Body of pancreas (tissue), 4 donors: ENCODE data around the gene CRYBB3.

ENCODE experiments used
- CTCF ChIP-seq, 7 experiments: fragments of 450-650 bp in 4 of 7; fragments of 200-600 bp in 3 of 7; sonication (generic) in 3 of 7; IDR thresholded peaks; one replicate each; pipeline ENCODE4 v1.5.1; 2016 to 2019; ENCODE audit warnings: antibody characterized with exemption in 7 of 7
- POLR2A ChIP-seq, 3 donors: fragments of 450-650 bp; IDR thresholded peaks; one replicate each; pipeline ENCODE4 v1.6.1; 2016; ENCODE audit warnings: antibody characterized with exemption in 3 of 3, mild to moderate bottlenecking in 2 of 3

GRCh38 chr22:25208743-25209505 lies 9.3 kb downstream of the CRYBB3 start:
- no peak for TF ChIP-seq POLR2A (IDR thresholded peaks at IDR 0.05)
- TF ChIP-seq CTCF (IDR thresholded peaks at IDR 0.05): no peak
